ENCODE results near the gene SERTAD2.
A peak's percentile ranks its signal among the peaks of the same experiment; 100 is the strongest.

The SERTAD2 gene

GRCh38 chr2:64641599-64641998 lies 12.1 kb downstream of the SERTAD2 start:
- H3K36me3 Mint-ChIP-seq (ENCODE audit: low read depth): peaks cover 14% of the 10 kb centered on the region
- H3K27me3 Mint-ChIP-seq (ENCODE audit: low read depth, poor library complexity): no peaks in the 10 kb centered on the region
- no peak for DNase-seq
- H3K4me3 Mint-ChIP-seq: peak overlapping the region; percentile 44
- no peak for TF ChIP-seq CTCF (IDR thresholded peaks at IDR 0.05)
- peaks cover 97% of the 10 kb centered on the region for H3K4me1 Mint-ChIP-seq
- H3K27ac Mint-ChIP-seq: peak overlapping the region; percentile 66
- H3K9me3 Mint-ChIP-seq: no peaks in the 10 kb centered on the region

DNA sequence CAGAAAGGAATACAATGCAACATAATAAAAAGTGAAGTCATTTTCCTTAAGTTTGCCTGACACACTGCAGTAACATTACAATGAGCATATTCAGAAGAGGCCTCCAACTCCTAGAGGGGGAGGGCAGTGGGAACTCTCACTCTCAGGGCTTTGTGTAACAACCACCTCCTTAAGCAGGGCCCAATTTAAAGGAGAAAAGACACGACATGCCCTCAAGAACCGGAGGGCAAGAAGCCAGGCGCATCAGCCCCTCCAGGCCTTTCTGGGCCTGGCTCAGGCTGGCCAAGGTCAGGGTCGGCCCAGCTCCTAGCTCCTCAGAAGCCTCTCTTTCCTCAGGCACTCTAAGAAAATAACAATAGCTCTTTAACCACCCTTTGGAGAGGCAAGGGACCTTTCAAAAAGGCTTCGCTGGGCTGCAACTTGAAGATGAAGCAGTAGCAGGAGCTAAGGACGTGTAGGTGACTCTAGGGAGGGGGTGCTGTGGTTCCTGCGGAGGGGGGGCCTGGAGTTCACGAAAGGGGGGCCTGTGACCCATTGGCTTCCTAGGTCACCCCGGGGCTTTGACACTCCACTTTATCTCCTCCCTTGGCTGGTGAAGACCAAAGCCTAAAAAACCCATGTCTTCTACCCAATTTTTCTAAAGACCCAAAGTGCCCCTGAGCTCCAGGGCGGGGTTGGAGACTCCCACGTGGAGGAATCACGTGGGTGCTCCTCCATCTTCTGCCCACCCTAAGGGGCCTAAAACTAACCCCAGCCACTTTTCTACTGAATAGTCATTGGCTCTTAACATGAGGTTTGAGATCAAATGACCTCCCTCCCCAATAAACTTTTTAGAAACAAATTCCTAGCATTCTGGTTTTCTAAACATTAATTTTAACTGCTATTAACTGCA lies 13.3 kb downstream of the SERTAD2 start:
- peaks cover 97% of the 10 kb centered on the region for H3K4me1 Mint-ChIP-seq
- peak overlapping the region; percentile 64 for H3K27ac Mint-ChIP-seq
- H3K27me3 Mint-ChIP-seq (ENCODE audit: low read depth, poor library complexity): no peaks in the 10 kb centered on the region
- no peak for DNase-seq
- TF ChIP-seq CTCF (IDR thresholded peaks at IDR 0.05): no peak
- H3K4me3 Mint-ChIP-seq: no peak overlapping the region
- peaks cover 26% of the 10 kb centered on the region for H3K36me3 Mint-ChIP-seq (ENCODE audit: low read depth)
- H3K9me3 Mint-ChIP-seq: no peaks in the 10 kb centered on the region

DNA sequence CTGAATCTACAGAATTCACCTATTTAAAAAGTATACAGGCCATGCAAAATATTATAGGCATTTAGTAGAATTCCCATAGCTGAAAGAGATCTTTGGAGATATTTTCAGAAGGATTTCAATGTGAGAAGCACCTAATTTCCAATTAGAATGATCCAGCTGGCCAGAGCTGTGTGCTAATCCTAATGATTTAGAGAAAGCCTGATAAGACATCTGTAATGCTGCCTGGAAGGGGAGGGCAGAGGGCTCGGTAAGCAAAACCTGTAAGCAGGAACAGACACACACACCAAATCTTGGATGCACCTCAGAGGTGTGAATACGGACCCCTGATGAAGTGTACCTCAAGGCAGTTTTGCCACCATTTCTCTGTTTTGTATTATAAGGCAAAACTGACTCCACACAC lies 14.0 kb downstream of the SERTAD2 start:
- Mint-ChIP-seq H3K4me1 (peaks cover 96% of the 10 kb centered on the region), H3K4me3 (peak overlapping the region; percentile 17)

GRCh38 chr2:64638502-64639120 lies 15.1 kb downstream of the SERTAD2 start:
- Mint-ChIP-seq H3K4me1 (peaks cover 96% of the 10 kb centered on the region), H3K4me3 (no peak overlapping the region), H3K36me3 (ENCODE audit: low read depth) (peaks cover 41% of the 10 kb centered on the region), H3K9me3 (no peaks in the 10 kb centered on the region), H3K27me3 (ENCODE audit: low read depth, poor library complexity) (no peaks in the 10 kb centered on the region), H3K27ac (peak overlapping the region; percentile 7)
- no peak for DNase-seq
- TF ChIP-seq CTCF (IDR thresholded peaks at IDR 0.05): no peak

More for the DNA sequence above, 14.0 kb downstream of the SERTAD2 start:
- H3K9me3 Mint-ChIP-seq: no peaks in the 10 kb centered on the region
- TF ChIP-seq CTCF (IDR thresholded peaks at IDR 0.05): no peak
- no peak overlapping the region for H3K27ac Mint-ChIP-seq
- DNase-seq: no peak
- peaks cover 31% of the 10 kb centered on the region for H3K36me3 Mint-ChIP-seq (ENCODE audit: low read depth)
- no peaks in the 10 kb centered on the region for H3K27me3 Mint-ChIP-seq (ENCODE audit: low read depth, poor library complexity)

GRCh38 chr2:64637931-64638330 lies 15.8 kb downstream of the SERTAD2 start:
- Mint-ChIP-seq H3K4me3 (no peak overlapping the region), H3K36me3 (ENCODE audit: low read depth) (peaks cover 43% of the 10 kb centered on the region), H3K4me1 (peaks cover 96% of the 10 kb centered on the region), H3K27me3 (ENCODE audit: low read depth, poor library complexity) (no peaks in the 10 kb centered on the region), H3K9me3 (no peaks in the 10 kb centered on the region), H3K27ac (peak overlapping the region; percentile 55)
- no peak for DNase-seq
- no peak for TF ChIP-seq CTCF (IDR thresholded peaks at IDR 0.05)
